ENCODE results near the gene BIRC6. TPM values are rescaled to one million over a fixed set of nuclear protein-coding genes. Genes with fewer than 3 reads are reported as not detected.

The BIRC6 gene
- total and polyA plus RNA-seq, 2 experiments from 2014 or later = 17.8 to 106 TPM

DNA sequence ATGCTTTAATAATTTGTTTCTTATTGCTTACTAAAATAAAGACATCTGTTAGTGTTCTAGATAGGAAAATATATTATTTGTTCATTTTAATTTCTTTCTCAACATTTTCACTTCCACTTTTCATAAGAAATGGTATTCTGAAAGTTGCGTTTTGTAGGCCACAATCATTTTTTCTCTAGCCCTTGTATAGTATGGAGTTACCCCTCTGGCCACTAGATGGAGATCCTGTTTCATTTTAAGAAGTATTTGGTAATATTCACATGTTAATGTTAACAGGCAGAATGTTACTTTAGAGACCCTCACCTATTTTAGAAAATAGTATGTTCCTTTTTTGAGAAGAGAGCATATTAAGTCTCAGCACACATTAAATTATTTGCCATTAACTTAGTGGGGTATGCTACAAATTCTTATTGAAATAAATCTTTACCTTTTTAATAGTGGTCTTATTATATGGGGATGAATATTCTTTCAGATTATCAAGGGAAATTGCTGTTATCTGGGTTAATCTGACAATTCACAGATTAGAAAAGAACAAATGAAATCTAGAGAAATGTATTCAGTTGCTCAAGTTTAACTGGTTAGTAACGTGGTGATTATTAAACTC is 197.1 kb downstream of the BIRC6 start:
- H3K79me2 ChIP-seq = no peaks in the 10 kb centered on the region
- no peaks in the 10 kb centered on the region for H4K20me1 ChIP-seq (ENCODE audit: insufficient read depth, poor library complexity, severe bottlenecking)
- WGBS (ENCODE audit: low lambda C conversion rate, missing lambda C conversion rate) = 82% methylated on average over 2 of the region's 2 CpGs
- no peak overlapping the region for H3K27ac ChIP-seq
- H3K36me3 ChIP-seq (replicated peaks; ENCODE audit: insufficient read depth, low read depth) = no peaks in the 10 kb centered on the region
- no peak overlapping the region for H3K4me3 ChIP-seq
- H3K4me2 ChIP-seq = no peak overlapping the region
- no peaks in the 10 kb centered on the region for H3K9me3 ChIP-seq (ENCODE audit: low read depth)
- DNase-seq (ENCODE audit: low spot score) = peak; percentile 48
- H3K27me3 ChIP-seq = no peaks in the 10 kb centered on the region
- no peaks in the 10 kb centered on the region for H3K4me1 ChIP-seq (ENCODE audit: insufficient read depth)
- H2AFZ ChIP-seq = no peak overlapping the region
- no peaks in the 10 kb centered on the region for H3K9me2 ChIP-seq (replicated peaks; ENCODE audit: insufficient read depth)
- TF ChIP-seq, protein P1, sequence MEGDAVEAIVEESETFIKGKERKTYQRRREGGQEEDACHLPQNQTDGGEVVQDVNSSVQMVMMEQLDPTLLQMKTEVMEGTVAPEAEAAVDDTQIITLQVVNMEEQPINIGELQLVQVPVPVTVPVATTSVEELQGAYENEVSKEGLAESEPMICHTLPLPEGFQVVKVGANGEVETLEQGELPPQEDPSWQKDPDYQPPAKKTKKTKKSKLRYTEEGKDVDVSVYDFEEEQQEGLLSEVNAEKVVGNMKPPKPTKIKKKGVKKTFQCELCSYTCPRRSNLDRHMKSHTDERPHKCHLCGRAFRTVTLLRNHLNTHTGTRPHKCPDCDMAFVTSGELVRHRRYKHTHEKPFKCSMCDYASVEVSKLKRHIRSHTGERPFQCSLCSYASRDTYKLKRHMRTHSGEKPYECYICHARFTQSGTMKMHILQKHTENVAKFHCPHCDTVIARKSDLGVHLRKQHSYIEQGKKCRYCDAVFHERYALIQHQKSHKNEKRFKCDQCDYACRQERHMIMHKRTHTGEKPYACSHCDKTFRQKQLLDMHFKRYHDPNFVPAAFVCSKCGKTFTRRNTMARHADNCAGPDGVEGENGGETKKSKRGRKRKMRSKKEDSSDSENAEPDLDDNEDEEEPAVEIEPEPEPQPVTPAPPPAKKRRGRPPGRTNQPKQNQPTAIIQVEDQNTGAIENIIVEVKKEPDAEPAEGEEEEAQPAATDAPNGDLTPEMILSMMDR (IDR thresholded peaks at IDR 0.05; ENCODE audit: poor library complexity) = peak; percentile 68
- no peak for TF ChIP-seq EZH2 (IDR thresholded peaks at IDR 0.05; ENCODE audit: borderline replicate concordance)

DNA sequence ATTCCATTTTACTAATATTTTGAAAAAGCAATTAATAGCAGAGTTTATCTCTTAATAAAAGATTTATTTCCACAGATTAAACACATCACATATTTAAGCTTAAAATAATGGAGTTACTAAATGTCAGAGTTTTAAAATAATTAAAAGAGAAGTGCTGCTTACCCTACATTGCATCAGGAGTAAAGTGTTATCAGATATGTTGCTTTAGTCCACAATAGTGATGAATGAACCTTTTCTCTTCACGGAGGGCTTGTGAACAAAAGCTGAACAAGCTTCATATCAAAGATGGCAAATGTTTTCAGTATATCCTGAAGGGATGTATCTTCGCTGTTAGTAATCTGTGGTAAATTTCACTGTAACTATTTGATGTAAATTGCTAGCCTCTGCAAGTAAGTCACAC is 201.7 kb downstream of the BIRC6 start:
- Histone ChIP-seq H4K20me1 (ENCODE audit: insufficient read depth, poor library complexity, severe bottlenecking) (no peaks in the 10 kb centered on the region), H3K27me3 (no peaks in the 10 kb centered on the region), H3K79me2 (no peaks in the 10 kb centered on the region), H3K4me1 (ENCODE audit: insufficient read depth) (no peaks in the 10 kb centered on the region), H2AFZ (no peak overlapping the region), H3K36me3 (replicated peaks; ENCODE audit: insufficient read depth, low read depth) (no peaks in the 10 kb centered on the region), H3K9me2 (replicated peaks; ENCODE audit: insufficient read depth) (no peaks in the 10 kb centered on the region), H3K9me3 (ENCODE audit: low read depth) (no peaks in the 10 kb centered on the region), H3K4me2 (no peak overlapping the region), H3K4me3 (no peak overlapping the region), H3K27ac (no peak overlapping the region)
- WGBS (ENCODE audit: low lambda C conversion rate, missing lambda C conversion rate) = 85% methylated on average over 2 of the region's 2 CpGs
- TF ChIP-seq EZH2 (IDR thresholded peaks at IDR 0.05; ENCODE audit: borderline replicate concordance) (no peak), EZH2phosphoT487 (IDR thresholded peaks at IDR 0.05; ENCODE audit: low read depth, severe bottlenecking, unreplicated experiment) (no peak)
- TF ChIP-seq, protein P1 (IDR thresholded peaks at IDR 0.05; ENCODE audit: poor library complexity) = no peak
- DNase-seq (ENCODE audit: low spot score) = no peak

DNA sequence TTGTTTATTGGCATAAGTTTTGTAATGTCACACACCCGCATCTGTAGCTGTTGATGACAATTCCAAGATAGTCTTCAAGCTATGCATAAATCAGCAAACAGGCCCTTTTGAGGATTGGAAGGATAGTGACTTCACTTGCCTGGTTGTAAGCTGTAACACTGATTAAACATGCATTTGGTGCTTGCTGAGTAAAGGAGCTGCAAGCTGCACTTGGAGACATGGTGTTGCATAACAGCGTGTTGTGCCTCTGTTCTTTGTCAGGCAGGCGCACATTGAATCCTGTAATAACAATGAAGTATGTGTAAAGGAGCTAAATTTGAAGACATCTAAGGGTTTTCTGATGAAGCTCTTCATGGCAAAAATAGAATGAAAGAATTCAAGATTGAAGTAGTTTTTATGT is 202.3 kb downstream of the BIRC6 start:
- TF ChIP-seq EZH2 (IDR thresholded peaks at IDR 0.05; ENCODE audit: borderline replicate concordance) (no peak), EZH2phosphoT487 (IDR thresholded peaks at IDR 0.05; ENCODE audit: low read depth, severe bottlenecking, unreplicated experiment) (no peak)
- TF ChIP-seq, protein P1 (IDR thresholded peaks at IDR 0.05; ENCODE audit: poor library complexity) = no peak
- 71% methylated on average over 3 of the region's 3 CpGs for WGBS (ENCODE audit: low lambda C conversion rate, missing lambda C conversion rate)

More for the DNA sequence above, 202.3 kb downstream of the BIRC6 start:
- Histone ChIP-seq H3K9me3 (ENCODE audit: low read depth) (no peaks in the 10 kb centered on the region), H3K27me3 (no peaks in the 10 kb centered on the region), H3K79me2 (no peaks in the 10 kb centered on the region), H4K20me1 (ENCODE audit: insufficient read depth, poor library complexity, severe bottlenecking) (no peaks in the 10 kb centered on the region), H2AFZ (no peak overlapping the region), H3K36me3 (replicated peaks; ENCODE audit: insufficient read depth, low read depth) (no peaks in the 10 kb centered on the region), H3K27ac (no peak overlapping the region), H3K4me1 (ENCODE audit: insufficient read depth) (no peaks in the 10 kb centered on the region), H3K9me2 (replicated peaks; ENCODE audit: insufficient read depth) (no peaks in the 10 kb centered on the region), H3K4me2 (no peak overlapping the region), H3K4me3 (no peak overlapping the region)
- peak; percentile 42 for DNase-seq (ENCODE audit: low spot score)
